HL-60 (cell line): ENCODE data around the gene INCENP.

Experiments
- CTCF ChIP-seq: IDR thresholded peaks from one replicate; pipeline ENCODE4 v1.5.1; 2011; ENCODE audit warnings: low read length, control low read depth, inconsistent platforms; ENCODE audit not compliant: insufficient read depth
- POLR2AphosphoS5 ChIP-seq: IDR thresholded peaks from 2 replicates; pipeline ENCODE4 v1.6.1; 2012; ENCODE audit warnings: low read depth

- TF ChIP-seq CTCF: no peak
- TF ChIP-seq POLR2AphosphoS5: no peak
Observed at GRCh38 chr11:62137881-62138629, 14.2 kb downstream of the INCENP start.
